Endodermal cell (in vitro differentiated cells): ENCODE results near the gene MAP4K4. TPM values are rescaled to one million over a fixed set of nuclear protein-coding genes. Genes with fewer than 3 reads are reported as not detected.

Source experiments
- DNase-seq: peaks from one replicate; pipeline ENCODE4 v3.0.0-alpha.2; 2017
- H3K27ac ChIP-seq: 2 replicates; pipeline ENCODE4 v1.5.1; 2013; ENCODE audit warnings: mild to moderate bottlenecking, low read depth, low read length, moderate library complexity
- H3K27me3 ChIP-seq: 2 replicates; pipeline ENCODE4 v1.6.1; 2013; ENCODE audit warnings: mild to moderate bottlenecking, low read length, moderate library complexity; ENCODE audit not compliant: insufficient read depth, control insufficient read depth, poor library complexity, severe bottlenecking
- H3K36me3 ChIP-seq: 2 replicates; pipeline ENCODE4 v1.7.0; 2013; ENCODE audit warnings: mild to moderate bottlenecking, low read length, moderate library complexity; ENCODE audit not compliant: control insufficient read depth, insufficient read depth
- H3K4me1 ChIP-seq: one replicate; pipeline ENCODE4 v1.7.0; 2013; ENCODE audit warnings: low read length; ENCODE audit not compliant: control insufficient read depth, insufficient read depth
- H3K4me3 ChIP-seq: 2 replicates; pipeline ENCODE4 v1.5.1; 2013; ENCODE audit warnings: mild to moderate bottlenecking, low read length, moderate library complexity
- H3K9ac ChIP-seq: 2 replicates; pipeline ENCODE4 v1.6.1; 2013; ENCODE audit warnings: mild to moderate bottlenecking, low read length, moderate library complexity; ENCODE audit not compliant: poor library complexity, severe bottlenecking; ENCODE audit errors: extremely low read depth
- H3K9me3 ChIP-seq: 2 replicates; pipeline ENCODE4 v1.6.1; 2013; ENCODE audit warnings: mild to moderate bottlenecking, low read length, moderate library complexity; ENCODE audit not compliant: control insufficient read depth
- H3K27ac Mint-ChIP-seq: 2 replicates; pipeline ENCODE4 v1.8.0; 2020; ENCODE audit warnings: mixed read lengths
- H3K27me3 Mint-ChIP-seq: 2 replicates; pipeline ENCODE4 v1.8.0; 2021; ENCODE audit warnings: mild to moderate bottlenecking, mixed read lengths; ENCODE audit not compliant: insufficient read depth
- H3K36me3 Mint-ChIP-seq: 2 replicates; pipeline ENCODE4 v1.8.0; 2020; ENCODE audit warnings: low read depth, mixed read lengths
- H3K4me1 Mint-ChIP-seq: 2 replicates; pipeline ENCODE4 v1.8.0; 2020; ENCODE audit warnings: mixed read lengths
- H3K4me3 Mint-ChIP-seq: 2 replicates; pipeline ENCODE4 v1.8.0; 2020; ENCODE audit warnings: mild to moderate bottlenecking, moderate library complexity, mixed read lengths
- H3K9me3 Mint-ChIP-seq: 2 replicates; pipeline ENCODE4 v1.8.0; 2020; ENCODE audit warnings: mild to moderate bottlenecking, mixed read lengths
- WGBS, 2 experiments: methylation state at CpG; one replicate each; pipeline versions ENCODE4 v1.1.5 to v1.1.7; 2013; ENCODE audit warnings: missing lambda C conversion rate in 2 of 2, mixed read lengths in 1 of 2; ENCODE audit not compliant: insufficient coverage in 1 of 2, insufficient read length in 1 of 2; 5-methylcytosine and 5-hydroxymethylcytosine counted together
- total RNA-seq, 2 donors: library from RNA; stranded (reverse); fragmentation: NEBNext Ultra II Directional in 1 of 2; extraction: Animal tissue kit (Norgen Biotek cat#: 25700) in 1 of 2; gene quantifications; 2 replicates in 1 of 2; 3 replicates in 1 of 2; pipeline ENCODE4 v1.2.1, GENCODE V29; 2021
- TF ChIP-seq, protein P1 (sequence below): fragments of 200-600 bp; sonication (generic); conservative IDR thresholded peaks from 2 replicates; pipeline ENCODE4 v1.5.0; 2021; ENCODE audit warnings: antibody characterized with exemption, mild to moderate bottlenecking

The MAP4K4 gene
- total RNA-seq, 2 donors from 2014 or later: 130 to 142 TPM

GRCh38 chr2:101756266-101756665 is 58.8 kb downstream of the MAP4K4 start:
- no peak for DNase-seq
- H3K4me3 Mint-ChIP-seq: no peak overlapping the region
- TF ChIP-seq, protein P1, sequence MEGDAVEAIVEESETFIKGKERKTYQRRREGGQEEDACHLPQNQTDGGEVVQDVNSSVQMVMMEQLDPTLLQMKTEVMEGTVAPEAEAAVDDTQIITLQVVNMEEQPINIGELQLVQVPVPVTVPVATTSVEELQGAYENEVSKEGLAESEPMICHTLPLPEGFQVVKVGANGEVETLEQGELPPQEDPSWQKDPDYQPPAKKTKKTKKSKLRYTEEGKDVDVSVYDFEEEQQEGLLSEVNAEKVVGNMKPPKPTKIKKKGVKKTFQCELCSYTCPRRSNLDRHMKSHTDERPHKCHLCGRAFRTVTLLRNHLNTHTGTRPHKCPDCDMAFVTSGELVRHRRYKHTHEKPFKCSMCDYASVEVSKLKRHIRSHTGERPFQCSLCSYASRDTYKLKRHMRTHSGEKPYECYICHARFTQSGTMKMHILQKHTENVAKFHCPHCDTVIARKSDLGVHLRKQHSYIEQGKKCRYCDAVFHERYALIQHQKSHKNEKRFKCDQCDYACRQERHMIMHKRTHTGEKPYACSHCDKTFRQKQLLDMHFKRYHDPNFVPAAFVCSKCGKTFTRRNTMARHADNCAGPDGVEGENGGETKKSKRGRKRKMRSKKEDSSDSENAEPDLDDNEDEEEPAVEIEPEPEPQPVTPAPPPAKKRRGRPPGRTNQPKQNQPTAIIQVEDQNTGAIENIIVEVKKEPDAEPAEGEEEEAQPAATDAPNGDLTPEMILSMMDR: no peak
- WGBS, 2 experiments: 92% methylated on average over 2 to 3 of the region's 3 CpGs
- H3K27ac ChIP-seq: no peak overlapping the region
- no peak overlapping the region for H3K27ac Mint-ChIP-seq
- peaks cover 6% of the 10 kb centered on the region for H3K36me3 Mint-ChIP-seq
- peaks cover 40% of the 10 kb centered on the region for H3K4me1 Mint-ChIP-seq
- H3K4me1 ChIP-seq: peaks cover 16% of the 10 kb centered on the region
- peaks cover 8% of the 10 kb centered on the region for H3K9me3 Mint-ChIP-seq
- H3K36me3 ChIP-seq: no peaks in the 10 kb centered on the region
- no peak overlapping the region for H3K9ac ChIP-seq
- no peak overlapping the region for H3K4me3 ChIP-seq
- H3K27me3 ChIP-seq: no peaks in the 10 kb centered on the region
- no peaks in the 10 kb centered on the region for H3K27me3 Mint-ChIP-seq
- H3K9me3 ChIP-seq: peaks cover 4% of the 10 kb centered on the region

- no peak overlapping the region for H3K27ac ChIP-seq
Observed at GRCh38 chr2:101758001-101758400, 60.5 kb downstream of the MAP4K4 start.

DNA sequence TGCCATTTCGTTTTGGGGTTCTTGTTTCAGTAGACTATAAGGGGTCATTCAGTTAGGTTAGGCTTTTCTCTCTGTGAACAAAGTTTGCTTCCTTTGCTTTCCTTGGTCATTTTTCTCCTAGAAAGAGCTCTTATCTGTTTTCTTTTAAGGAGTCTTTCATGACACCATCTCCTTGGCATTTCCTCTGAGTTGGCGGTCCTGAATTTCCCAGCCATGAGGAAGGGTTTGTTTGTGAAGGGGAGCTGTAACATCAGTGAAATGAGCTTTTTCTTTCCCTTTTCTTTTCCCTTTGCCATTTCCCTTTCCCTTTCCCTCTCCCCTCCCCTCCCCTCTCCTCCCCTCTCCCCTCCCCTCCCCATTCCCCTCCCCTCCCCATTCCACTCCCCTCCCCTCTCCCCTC is 61.7 kb downstream of the MAP4K4 start:
- TF ChIP-seq, protein P1: no peak
- no peak overlapping the region for H3K27ac ChIP-seq
- peaks cover 17% of the 10 kb centered on the region for H3K4me1 ChIP-seq
- DNase-seq: no peak
- WGBS, 2 experiments: 60 to 93% methylated on average over 1 of the region's 2 CpGs
- no peak overlapping the region for H3K4me3 Mint-ChIP-seq
- H3K27ac Mint-ChIP-seq: no peak overlapping the region
- H3K4me1 Mint-ChIP-seq: peaks cover 38% of the 10 kb centered on the region
- H3K4me3 ChIP-seq: no peak overlapping the region
- H3K27me3 Mint-ChIP-seq: no peaks in the 10 kb centered on the region
- no peak overlapping the region for H3K9ac ChIP-seq
- H3K9me3 ChIP-seq: peaks cover 4% of the 10 kb centered on the region
- H3K27me3 ChIP-seq: no peaks in the 10 kb centered on the region
- no peaks in the 10 kb centered on the region for H3K36me3 ChIP-seq
- peaks cover 6% of the 10 kb centered on the region for H3K36me3 Mint-ChIP-seq
- H3K9me3 Mint-ChIP-seq: peaks cover 8% of the 10 kb centered on the region

More at GRCh38 chr2:101758001-101758400, 60.5 kb downstream of the MAP4K4 start:
- WGBS, 2 experiments: 95 to 97% methylated on average over 2 to 3 of the region's 3 CpGs
- H3K9me3 Mint-ChIP-seq: peaks cover 8% of the 10 kb centered on the region
- Histone ChIP-seq H3K4me1 (peaks cover 20% of the 10 kb centered on the region), H3K9ac (no peak overlapping the region), H3K9me3 (peaks cover 4% of the 10 kb centered on the region), H3K4me3 (no peak overlapping the region), H3K27me3 (no peaks in the 10 kb centered on the region), H3K36me3 (no peaks in the 10 kb centered on the region)
- peaks cover 40% of the 10 kb centered on the region for H3K4me1 Mint-ChIP-seq
- H3K36me3 Mint-ChIP-seq: peaks cover 6% of the 10 kb centered on the region
- TF ChIP-seq, protein P1: no peak
- no peak overlapping the region for H3K4me3 Mint-ChIP-seq
- H3K27me3 Mint-ChIP-seq: no peaks in the 10 kb centered on the region
- H3K27ac Mint-ChIP-seq: no peak overlapping the region
- no peak for DNase-seq
